Raji (cell line): ENCODE results near the gene CATSPER4.

ENCODE experiments used
- POLR2A ChIP-seq: IDR thresholded peaks from 2 replicates; pipeline ENCODE4 v1.6.1; 2011; ENCODE audit warnings: low read depth, low read length, control low read depth; ENCODE audit not compliant: insufficient read depth

CATSPER4 gene

GRCh38 chr1:26237230-26237966 lies 47.0 kb downstream of the CATSPER4 start:
- no peak for TF ChIP-seq POLR2A

DNA sequence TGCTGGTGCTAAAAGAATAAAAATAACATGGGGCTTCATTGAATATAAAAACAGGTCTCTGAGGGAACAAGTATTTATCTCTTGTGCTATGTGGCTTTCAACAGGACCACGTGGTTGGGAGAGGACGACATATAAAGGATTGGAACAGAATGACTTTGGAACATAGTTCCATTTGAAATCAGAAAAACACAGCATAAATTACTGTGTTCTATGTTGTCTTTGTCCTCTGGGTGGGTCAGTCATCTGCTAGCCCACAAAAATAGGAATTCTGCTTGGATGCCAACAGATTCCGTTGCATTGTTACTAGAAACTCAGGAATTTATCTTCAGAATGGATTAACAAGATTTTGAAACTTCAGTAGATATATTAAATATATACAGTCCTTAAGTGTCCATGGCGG lies 49.5 kb downstream of the CATSPER4 start:
- TF ChIP-seq POLR2A, result no peak
